NCI-H510A (cell line): ENCODE data around the gene TRAF1.
"Not testable (repeated sequence)": the region's sequence is repeated elsewhere in the genome, so short reads cannot be mapped to it uniquely, and the experiment has no call there.

ENCODE experiments used
- DNase-seq: peaks from one replicate; lab custom pipeline; 2025; lab: John Stamatoyannopoulos, UW

TRAF1 gene

GRCh38 chr9:120926397-120926928 lies at the start of gene TRAF1:
TRAF1 (minus strand) TSS chr9:120926796; CDS start chr9:120926075, 721 bp downstream.
- DNase-seq, result no peak

- DNase-seq, result no peak
Measured at GRCh38 chr9:120974921-120975320, 48.3 kb upstream of the TRAF1 start.

GRCh38 chr9:120974181-120974580 lies 47.6 kb upstream of the TRAF1 start:
- no peak for DNase-seq

- no peak for DNase-seq
Measured at GRCh38 chr9:120971938-120972337, 45.3 kb upstream of the TRAF1 start.

- DNase-seq, result not testable (repeated sequence)
Measured at GRCh38 chr9:120971471-120971870, 44.9 kb upstream of the TRAF1 start.

- DNase-seq, result no peak
Measured at GRCh38 chr9:120970244-120970643, 43.6 kb upstream of the TRAF1 start.

- no peak for DNase-seq
Measured at GRCh38 chr9:120966013-120966369, 39.4 kb upstream of the TRAF1 start.

- DNase-seq, result no peak
Measured at GRCh38 chr9:120965344-120966012, 38.9 kb upstream of the TRAF1 start.

GRCh38 chr9:120961936-120962335 lies 35.3 kb upstream of the TRAF1 start:
- DNase-seq, result no peak

GRCh38 chr9:120960001-120960400 lies 33.4 kb upstream of the TRAF1 start:
- DNase-seq, result no peak

- no peak for DNase-seq
Measured at GRCh38 chr9:120956862-120957261, 30.3 kb upstream of the TRAF1 start.

GRCh38 chr9:120951960-120952618 lies 25.5 kb upstream of the TRAF1 start:
- DNase-seq, result no peak

- no peak for DNase-seq
Measured at GRCh38 chr9:120950421-120951388, 24.1 kb upstream of the TRAF1 start.

- DNase-seq, result no peak
Measured at GRCh38 chr9:120949290-120949689, 22.7 kb upstream of the TRAF1 start.

- no peak for DNase-seq
Measured at GRCh38 chr9:120948824-120949223, 22.2 kb upstream of the TRAF1 start.

- no peak for DNase-seq
Measured at GRCh38 chr9:120947222-120947621, 20.6 kb upstream of the TRAF1 start.

- DNase-seq, result no peak
Measured at GRCh38 chr9:120946259-120946658, 19.7 kb upstream of the TRAF1 start.

GRCh38 chr9:120944948-120945347 lies 18.4 kb upstream of the TRAF1 start:
- no peak for DNase-seq

GRCh38 chr9:120944434-120944843 lies 17.8 kb upstream of the TRAF1 start:
- DNase-seq, result no peak

- no peak for DNase-seq
Measured at GRCh38 chr9:120942186-120943001, 15.8 kb upstream of the TRAF1 start.

- no peak for DNase-seq
Measured at GRCh38 chr9:120941046-120941770, 14.6 kb upstream of the TRAF1 start.
